PC-9 (cell line): Measurements from ENCODE around the gene CENPB. TPM values are rescaled to one million over a fixed set of nuclear protein-coding genes. Genes with fewer than 3 reads are reported as not detected.

Experiments
- BruUV-seq: library from RNA; stranded (reverse); fragments of 400-500 nt; replicated peaks from 2 replicates; lab custom pipeline; 2021; lab: Mats Ljungman, UMichigan
- CTCF ChIA-PET: fragments of 300-600 bp; sonication (Branson Sonifier 250); formaldehyde crosslinking; loops from one replicate; lab custom pipeline; 2022; ENCODE audit warnings: antibody characterized with exemption; lab: Charles Lee
- POLR2A ChIA-PET: fragments of 300-600 bp; sonication (Branson Sonifier 250); formaldehyde crosslinking; loops from one replicate; lab custom pipeline; 2022; ENCODE audit warnings: antibody characterized with exemption; ENCODE audit not compliant: unreplicated experiment; lab: Charles Lee
- DNase-seq, 2 experiments: peaks; one replicate each; pipeline versions ENCODE4 v3.0.0 to v3.0.0-alpha.2; 2015 to 2022; ENCODE audit warnings: mixed read lengths in 1 of 2
- H2AFZ ChIP-seq: fragments of 200-600 bp; sonication (generic); 2 replicates; pipeline ENCODE4 v1.8.1; 2017; ENCODE audit warnings: antibody characterized with exemption
- H3F3A ChIP-seq: fragments of 200-600 bp; sonication (generic); 2 replicates; pipeline ENCODE4 v1.8.1; 2017; ENCODE audit warnings: antibody characterized with exemption, mild to moderate bottlenecking, low read depth; ENCODE audit not compliant: insufficient read depth
- H3K27ac ChIP-seq: fragments of 200-600 bp; sonication (generic); 2 replicates; pipeline ENCODE4 v1.6.1; 2016; ENCODE audit warnings: mixed run types
- H3K27me3 ChIP-seq: fragments of 200-600 bp; sonication (generic); 2 replicates; pipeline ENCODE4 v1.6.1; 2016; ENCODE audit warnings: low read depth, mixed run types; ENCODE audit not compliant: insufficient read depth
- H3K36me3 ChIP-seq: fragments of 200-600 bp; sonication (generic); 2 replicates; pipeline ENCODE4 v1.6.1; 2016; ENCODE audit warnings: low read depth, mixed run types
- H3K4me1 ChIP-seq: fragments of 200-600 bp; sonication (generic); replicated peaks from 2 replicates; pipeline ENCODE4 v1.6.1; 2016; ENCODE audit warnings: mixed run types; ENCODE audit not compliant: insufficient read depth
- H3K4me2 ChIP-seq: fragments of 200-600 bp; sonication (generic); 2 replicates; pipeline ENCODE4 v1.6.1; 2017; ENCODE audit warnings: mixed run types
- H3K4me3 ChIP-seq: fragments of 200-600 bp; sonication (generic); 2 replicates; pipeline ENCODE4 v1.6.1; 2016; ENCODE audit warnings: mixed run types
- H3K79me2 ChIP-seq: fragments of 200-600 bp; sonication (generic); 2 replicates; pipeline ENCODE4 v1.6.1; 2017; ENCODE audit warnings: low read depth, mixed run types
- H3K9me2 ChIP-seq: fragments of 200-600 bp; sonication (generic); 2 replicates; pipeline ENCODE4 v1.8.1; 2017; ENCODE audit warnings: mild to moderate bottlenecking; ENCODE audit not compliant: insufficient read depth
- H3K9me3 ChIP-seq: fragments of 200-600 bp; sonication (generic); 2 replicates; pipeline ENCODE4 v1.8.1; 2016; ENCODE audit warnings: low read depth; ENCODE audit not compliant: insufficient read depth
- H4K20me1 ChIP-seq: fragments of 200-600 bp; sonication (generic); 2 replicates; pipeline ENCODE4 v1.8.1; 2017; ENCODE audit not compliant: insufficient read depth
- CTCF ChIP-seq: fragments of 200-600 bp; sonication (generic); conservative IDR thresholded peaks from 2 replicates; pipeline ENCODE4 v1.6.1; 2017; ENCODE audit warnings: mixed run types, antibody characterized with exemption, mild to moderate bottlenecking, moderate library complexity
- EZH2 ChIP-seq: fragments of 200-600 bp; sonication (generic); IDR thresholded peaks from 2 replicates; pipeline ENCODE4 v1.8.0; 2017; ENCODE audit warnings: antibody characterized with exemption, low read depth
- intact Hi-C: fragments of 100-400 bp; cut with micrococcal nuclease; formaldehyde crosslinking; loops from one replicate; pipeline ENCODE4 v1.10.0; 2022; ENCODE audit not compliant: unreplicated experiment
- total RNA-seq: library from RNA; stranded (reverse); gene quantifications from 2 replicates; pipeline ENCODE4 v1.2.3, GENCODE V29; 2021

CENPB gene
- total RNA-seq, 1 experiment from 2014 or later = 70.8 TPM

GRCh38 chr20:3812975-3813847 is 26.7 kb upstream of the CENPB start:
- BruUV-seq = no TSS peak
- TF ChIP-seq EZH2 = no peak
- TF ChIP-seq CTCF = no peak
- H3F3A ChIP-seq = peaks cover 38% of the 10 kb centered on the region
- H3K79me2 ChIP-seq = 0 out of 2 replicates have a peak, but pooled peaks cover 7% of the 10 kb centered on the region
- ChIA-PET CTCF (no interaction called here), POLR2A (no interaction called here)
- H3K4me1 ChIP-seq = peaks cover 38% of the 10 kb centered on the region
- no peaks in the 10 kb centered on the region for H3K27me3 ChIP-seq
- intact Hi-C loops = no loop called here
- no peaks in the 10 kb centered on the region for H3K36me3 ChIP-seq
- no peaks in the 10 kb centered on the region for H4K20me1 ChIP-seq
- no peak overlapping the region for H3K4me3 ChIP-seq
- no peak overlapping the region for H3K4me2 ChIP-seq
- no peaks in the 10 kb centered on the region for H3K9me2 ChIP-seq
- H3K9me3 ChIP-seq = no peaks in the 10 kb centered on the region
- H3K27ac ChIP-seq = no peak overlapping the region
- H2AFZ ChIP-seq = no peak overlapping the region
- no peak for DNase-seq

- Histone ChIP-seq H2AFZ (no peak overlapping the region), H3K4me1 (peaks cover 48% of the 10 kb centered on the region), H3K36me3 (no peaks in the 10 kb centered on the region), H3K27ac (peak overlapping the region; percentile 83), H3K79me2 (0 out of 2 replicates have a peak, but pooled peaks cover 7% of the 10 kb centered on the region), H4K20me1 (no peaks in the 10 kb centered on the region), H3K9me2 (no peaks in the 10 kb centered on the region), H3K4me2 (peak overlapping the region; percentile 1), H3K27me3 (no peaks in the 10 kb centered on the region), H3F3A (peaks cover 47% of the 10 kb centered on the region), H3K9me3 (no peaks in the 10 kb centered on the region), H3K4me3 (no peak overlapping the region)
- no TSS peak for BruUV-seq
- TF ChIP-seq CTCF (no peak), EZH2 (no peak)
- intact Hi-C loops = no loop called here
- no peak for DNase-seq
- ChIA-PET POLR2A (interaction anchor here (0.6 to 0.7 kb wide), 2 partner anchors 31 to 34 kb away, joined by 3 to 4 read pairs; no protein-coding TSS in a partner anchor), CTCF (interaction anchor here (0.6 kb wide), 1 partner anchor 354 kb away, joined by 3 read pairs; no protein-coding TSS in a partner anchor)
These were observed 25.7 kb upstream of the CENPB start for GRCh38 chr20:3812259-3812681.

DNA sequence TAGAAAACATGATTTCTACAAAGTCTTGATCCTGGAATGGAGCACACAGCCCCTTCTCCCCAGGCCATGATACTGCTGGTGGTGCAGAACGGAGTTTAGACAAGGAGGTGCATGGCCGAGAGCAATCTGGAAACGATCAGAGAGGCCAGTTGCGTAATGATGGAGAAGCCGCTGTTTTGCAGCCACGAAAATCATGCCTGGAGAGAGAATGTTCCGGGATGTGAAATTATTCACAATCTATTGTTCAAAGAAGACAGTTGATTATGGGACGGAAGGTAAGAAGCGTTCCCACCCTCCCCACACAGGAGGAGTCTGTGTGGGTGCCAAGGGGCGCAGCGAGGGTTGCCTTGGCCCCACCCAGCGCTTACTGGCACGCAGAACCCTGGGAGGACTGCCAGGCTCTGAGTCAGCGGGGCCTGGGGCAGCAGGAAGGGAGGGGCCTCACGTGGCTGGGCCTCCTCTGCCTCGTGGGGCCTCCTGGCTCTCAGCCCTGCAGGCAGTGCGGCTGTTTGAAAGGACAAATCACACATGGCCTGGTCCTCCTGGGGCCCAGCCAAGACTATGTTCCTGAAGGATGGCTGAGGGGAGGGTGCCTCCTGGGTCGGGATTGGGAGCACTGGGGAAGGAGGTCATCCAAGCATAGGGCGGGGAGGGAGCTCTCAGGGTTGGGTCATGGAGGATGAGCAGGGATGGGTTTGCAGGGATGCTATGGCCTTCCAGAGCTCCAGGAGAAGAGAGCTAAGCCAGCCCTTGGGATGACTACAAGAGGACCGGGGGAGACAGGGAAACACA is 25.1 kb upstream of the CENPB start:
- peaks cover 53% of the 10 kb centered on the region for H3F3A ChIP-seq
- TF ChIP-seq EZH2 = no peak
- TF ChIP-seq CTCF = no peak
- ChIA-PET CTCF (interaction anchor here (0.6 to 0.7 kb wide), 2 partner anchors 254 to 355 kb away, joined by 3 to 6 read pairs; no protein-coding TSS in a partner anchor), POLR2A (interaction anchor here (0.7 kb wide), 1 partner anchor 33 kb away, joined by 4 read pairs; no protein-coding TSS in a partner anchor)
- BruUV-seq = no TSS peak
- peak; percentile 92 to 100 for DNase-seq
- intact Hi-C loops = loop anchor here (1.0 kb wide), 1 partner anchor 14 kb away; no protein-coding TSS in a partner anchor
- H3K27ac ChIP-seq = peak overlapping the region; percentile 83
- H3K4me2 ChIP-seq = peak overlapping the region; percentile 78
- H2AFZ ChIP-seq = no peak overlapping the region
- no peaks in the 10 kb centered on the region for H3K9me3 ChIP-seq
- peak overlapping the region; percentile 50 for H3K4me3 ChIP-seq
- peaks cover 54% of the 10 kb centered on the region for H3K4me1 ChIP-seq
- H4K20me1 ChIP-seq = no peaks in the 10 kb centered on the region
- H3K9me2 ChIP-seq = no peaks in the 10 kb centered on the region
- no peaks in the 10 kb centered on the region for H3K27me3 ChIP-seq
- no peaks in the 10 kb centered on the region for H3K36me3 ChIP-seq
- 0 out of 2 replicates have a peak, but pooled peaks cover 7% of the 10 kb centered on the region for H3K79me2 ChIP-seq
